Activated naive CD8-positive, alpha-beta T cell treated with anti-CD3 and anti-CD28 coated beads, Interleukin-2, amount 10 ng/mL, durations not matched to agents 7 days and 5 days (primary cell): ENCODE measurements around the gene PAQR6. TPM values are rescaled to one million over a fixed set of nuclear protein-coding genes. Genes with fewer than 3 reads are reported as not detected.

Experiments used
- ATAC-seq: fragments of 150-1000 bp; cut with Tn5 transposase; one replicate; pipeline ENCODE4 v1.10.0; 2021; ENCODE audit warnings: low read depth, moderate library complexity
- POLR2A ChIA-PET: fragments of 350-600 bp; sonication (Branson Sonifier 250); formaldehyde crosslinking; loops from one replicate; lab custom pipeline; 2021; ENCODE audit warnings: antibody characterized with exemption; lab: Charles Lee
- DNase-seq: peaks from one replicate; pipeline ENCODE4 v3.0.0; 2021
- H3K27ac Mint-ChIP-seq: one replicate; pipeline ENCODE4 v1.8.0; 2022; ENCODE audit warnings: mild to moderate bottlenecking, mixed read lengths
- H3K27me3 Mint-ChIP-seq: one replicate; pipeline ENCODE4 v1.8.0; 2022; ENCODE audit warnings: mild to moderate bottlenecking, moderate library complexity, mixed read lengths
- H3K36me3 Mint-ChIP-seq: one replicate; pipeline ENCODE4 v1.8.0; 2021; ENCODE audit warnings: mild to moderate bottlenecking, mixed read lengths
- H3K4me1 Mint-ChIP-seq: one replicate; pipeline ENCODE4 v1.8.0; 2021; ENCODE audit warnings: mixed read lengths
- H3K4me3 Mint-ChIP-seq: one replicate; pipeline ENCODE4 v1.8.0; 2022; ENCODE audit warnings: mild to moderate bottlenecking, moderate library complexity, mixed read lengths
- H3K9me3 Mint-ChIP-seq: one replicate; pipeline ENCODE4 v1.8.0; 2021; ENCODE audit warnings: mixed read lengths
- total RNA-seq, 2 experiments: library from RNA; stranded (reverse); gene quantifications; one replicate each; pipeline ENCODE4 v1.2.3, GENCODE V29; 2021

The PAQR6 gene
- total RNA-seq, 2 experiments from 2014 or later = 7.0 TPM

DNA sequence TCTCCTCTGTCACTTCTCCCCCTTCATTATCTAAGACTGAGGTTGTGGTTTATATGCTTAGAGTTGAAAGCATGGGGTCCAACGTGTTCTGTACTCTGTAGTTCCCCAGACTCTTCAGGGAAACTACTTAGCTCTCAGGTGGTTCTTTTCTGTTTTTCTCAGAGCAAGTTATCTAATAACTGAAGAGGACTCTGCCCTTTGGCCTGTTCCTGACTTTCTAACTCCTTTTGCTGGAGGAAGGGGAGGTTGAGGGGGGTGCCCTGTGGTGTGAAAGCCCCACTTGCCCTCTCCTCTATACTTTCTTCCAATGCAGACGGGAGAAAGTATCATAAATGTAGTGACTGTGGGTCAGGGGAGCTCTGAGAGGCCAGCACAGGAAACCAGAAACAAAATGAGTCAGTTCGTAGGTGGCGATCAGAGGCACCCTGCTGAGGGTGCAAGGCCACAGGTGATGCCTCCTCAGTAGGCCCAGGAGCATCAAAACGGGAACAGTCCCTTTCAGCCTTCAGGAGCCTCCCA, 49.0 kb downstream of the PAQR6 start:
- no peaks in the 10 kb centered on the region for H3K27me3 Mint-ChIP-seq
- peaks cover 32% of the 10 kb centered on the region for H3K36me3 Mint-ChIP-seq
- H3K4me1 Mint-ChIP-seq = peaks cover 49% of the 10 kb centered on the region
- peak overlapping the region; percentile 92 for H3K27ac Mint-ChIP-seq
- DNase-seq (peak; percentile 37), ATAC-seq (peak; percentile 65)
- POLR2A ChIA-PET = interaction anchor here (1.0 to 5.3 kb wide), 6 partner anchors 11 to 51 kb away, joined by 3 to 53 read pairs (median 9); partner anchors contain the start of gene PMF1
- peak overlapping the region; percentile 65 for H3K4me3 Mint-ChIP-seq
- H3K9me3 Mint-ChIP-seq = no peaks in the 10 kb centered on the region

DNA sequence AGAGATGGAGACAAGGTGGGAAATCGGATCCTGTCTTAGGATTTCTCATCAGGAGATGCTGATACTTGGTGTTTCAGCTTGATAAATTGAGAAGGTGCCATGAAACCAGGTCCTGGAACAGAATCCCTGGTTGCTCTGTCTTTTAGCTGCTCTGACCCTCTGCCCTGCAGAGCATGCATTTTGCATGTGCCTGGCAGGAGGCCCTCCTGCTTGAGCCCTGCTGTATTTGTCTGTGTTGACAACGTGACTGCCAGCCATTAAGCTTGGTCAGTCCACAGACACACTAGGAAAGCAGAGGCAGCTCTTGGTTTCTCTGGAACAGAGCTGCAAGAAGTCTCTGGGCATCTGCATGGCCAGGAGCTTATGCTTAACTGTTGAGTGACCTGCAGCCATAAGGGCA, 51.4 kb downstream of the PAQR6 start:
- peak overlapping the region; percentile 66 for H3K27ac Mint-ChIP-seq
- DNase-seq (peak; percentile 21), ATAC-seq (no peak)
- H3K36me3 Mint-ChIP-seq = peaks cover 34% of the 10 kb centered on the region
- H3K9me3 Mint-ChIP-seq = no peaks in the 10 kb centered on the region
- peak overlapping the region; percentile 91 for H3K4me3 Mint-ChIP-seq
- peaks cover 59% of the 10 kb centered on the region for H3K4me1 Mint-ChIP-seq
- POLR2A ChIA-PET = interaction anchor here (0.5 to 5.3 kb wide), 5 partner anchors 13 to 178 kb away, joined by 3 to 53 read pairs (median 6); partner anchors contain the start of gene PMF1
- H3K27me3 Mint-ChIP-seq = no peaks in the 10 kb centered on the region

DNA sequence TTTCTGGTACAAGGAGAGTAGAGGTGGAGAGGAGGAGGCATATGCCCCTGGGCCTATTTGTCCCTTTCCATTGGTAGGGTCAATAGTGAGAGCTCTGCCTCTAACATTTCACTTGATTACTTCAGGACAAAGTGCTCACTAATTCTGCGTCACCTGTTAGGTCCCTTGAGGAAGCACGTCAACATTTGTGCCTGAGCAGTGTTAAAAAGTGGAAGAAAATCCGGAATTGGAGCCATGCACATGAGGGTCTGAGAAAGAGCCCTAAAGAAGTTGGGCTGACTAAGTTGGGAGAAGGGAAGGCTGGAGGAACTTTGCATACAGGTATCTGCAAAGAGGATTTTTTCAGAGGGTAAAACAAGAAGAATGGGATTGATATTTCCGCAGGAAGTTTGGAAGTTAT, 52.0 kb downstream of the PAQR6 start:
- no peak for ATAC-seq
- Mint-ChIP-seq H3K36me3 (peaks cover 37% of the 10 kb centered on the region), H3K4me1 (peaks cover 59% of the 10 kb centered on the region), H3K9me3 (no peaks in the 10 kb centered on the region), H3K4me3 (peak overlapping the region; percentile 91), H3K27me3 (no peaks in the 10 kb centered on the region), H3K27ac (peak overlapping the region; percentile 57)
- POLR2A ChIA-PET = interaction anchor here (0.5 to 3.5 kb wide), 3 partner anchors 14 to 178 kb away, joined by 3 to 16 read pairs (median 3); no protein-coding TSS in a partner anchor
- peak; percentile 0 for DNase-seq

DNA sequence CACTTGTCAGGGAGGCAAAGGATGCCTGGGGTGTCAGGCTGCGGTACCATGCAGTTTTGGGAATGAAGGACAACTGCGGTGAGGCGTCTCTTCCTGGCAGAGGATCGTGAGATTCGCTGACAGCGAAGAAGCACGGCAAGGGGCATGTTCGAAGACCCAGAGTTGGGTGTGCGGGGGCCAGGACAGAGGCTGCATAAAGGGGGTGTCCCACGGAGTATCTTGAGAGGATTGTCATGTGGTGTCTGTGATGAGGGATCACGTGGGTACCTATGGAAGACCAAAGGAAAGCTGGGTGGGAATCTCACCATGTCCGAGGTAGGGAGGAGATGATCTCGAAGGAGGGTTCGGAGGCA, 53.6 kb downstream of the PAQR6 start:
- peak; percentile 2 for ATAC-seq
- DNase-seq = no peak
- peaks cover 3% of the 10 kb centered on the region for H3K9me3 Mint-ChIP-seq
- H3K36me3 Mint-ChIP-seq = peaks cover 25% of the 10 kb centered on the region
- no peaks in the 10 kb centered on the region for H3K27me3 Mint-ChIP-seq
- H3K4me3 Mint-ChIP-seq = peak overlapping the region; percentile 91
- H3K27ac Mint-ChIP-seq = peak overlapping the region; percentile 86
- POLR2A ChIA-PET = interaction anchor here (0.8 to 2.6 kb wide), 16 partner anchors 19 to 89 kb away, joined by 3 to 45 read pairs (median 4); partner anchors contain the start of genes PMF1, SEMA4A and SMG5
- peaks cover 47% of the 10 kb centered on the region for H3K4me1 Mint-ChIP-seq

DNA sequence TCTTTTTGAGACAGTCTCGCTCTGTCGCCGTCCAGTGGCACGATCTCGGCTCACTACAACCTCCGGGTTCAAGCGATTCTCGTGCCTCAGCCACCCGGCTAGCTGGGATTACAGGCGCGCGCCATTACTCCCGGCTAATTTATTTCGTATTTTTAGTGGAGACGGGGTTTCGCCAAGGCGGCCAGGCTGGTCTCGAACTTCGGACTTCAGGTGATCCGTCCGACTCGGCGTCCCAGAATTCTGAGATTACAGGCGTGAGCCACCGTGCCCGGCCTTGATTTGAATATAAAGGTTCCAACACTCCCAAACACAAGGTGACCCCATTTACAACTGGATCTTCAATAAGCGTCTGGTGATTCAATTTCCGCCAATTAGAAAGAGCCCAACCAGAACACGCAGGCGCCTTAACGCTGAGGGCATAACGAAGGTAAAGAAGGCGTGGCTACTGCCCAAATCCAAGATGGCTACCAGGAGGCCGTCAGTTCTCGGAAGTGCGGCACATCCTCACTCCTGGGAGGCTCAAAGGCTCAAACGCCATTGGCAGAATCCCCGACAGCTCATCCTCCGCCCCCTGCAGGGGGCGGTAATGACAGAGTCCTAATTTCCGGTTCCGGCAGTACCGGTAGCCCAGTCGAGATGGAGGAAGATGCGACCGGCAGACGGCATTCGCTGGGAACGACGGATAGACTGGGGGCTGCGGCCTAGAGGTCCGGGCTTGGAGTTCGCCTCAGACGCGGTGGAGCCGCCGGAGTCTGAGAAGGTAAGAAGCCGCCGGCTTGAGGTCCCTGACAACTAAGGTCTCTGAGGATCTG, 54.2 kb downstream of the PAQR6 start, which contains the start of gene SLC25A44:
TSS of gene SLC25A44 (plus strand) at position 617 of the 812 bp plus-strand sequence. CDS start 5,744 bp downstream, outside the sequence.
- Mint-ChIP-seq H3K36me3 (peaks cover 23% of the 10 kb centered on the region), H3K4me3 (peak within 1 kb of the TSS; percentile 91), H3K4me1 (peaks cover 42% of the 10 kb centered on the region), H3K9me3 (peaks cover 7% of the 10 kb centered on the region), H3K27ac (peak within 1 kb of the TSS; percentile 86), H3K27me3 (no peaks in the 10 kb centered on the region)
- DNase-seq = peak; percentile 94
- POLR2A ChIA-PET = interaction anchor here (0.5 to 2.6 kb wide), 19 partner anchors 11 to 89 kb away, joined by 3 to 45 read pairs (median 4); partner anchors contain the start of genes PMF1, SEMA4A and SMG5
- ATAC-seq = peak; percentile 97

Other genes with a start within 250 kb of the PAQR6 start
- gene SSR2, start 227.1 kb downstream of the PAQR6 start, total RNA-seq = 100 to 1,000 TPM; 204 to 205 TPM
- gene UBQLN4, start 194.3 kb downstream of the PAQR6 start, total RNA-seq = 10 to 100 TPM; 31.9 to 37.9 TPM
- 10 to 100 TPM; 50.9 to 52.6 TPM for gene LAMTOR2, start 193.3 kb downstream of the PAQR6 start, total RNA-seq
- gene RAB25, start 186.9 kb downstream of the PAQR6 start, total RNA-seq = under 1 TPM; 0.86 to 0.91 TPM
- gene MEX3A, start 165.6 kb downstream of the PAQR6 start, total RNA-seq = under 1 TPM; 0.09 to 0.11 TPM
- 10 to 100 TPM; 11.7 to 13.0 TPM for gene LMNA, start 133.3 kb downstream of the PAQR6 start, total RNA-seq
- 10 to 100 TPM in 1 of 2 experiments, 1 to 10 TPM in 1; 9.8 to 10.2 TPM for gene SEMA4A, start 94.5 kb downstream of the PAQR6 start, total RNA-seq
- gene SLC25A44, start 54.0 kb downstream of the PAQR6 start, total RNA-seq = 10 to 100 TPM; 30.9 to 35.3 TPM
- gene PMF1, start 35.0 kb downstream of the PAQR6 start, total RNA-seq = 10 to 100 TPM; 66.2 to 71.2 TPM
- gene BGLAP, start 5.9 kb downstream of the PAQR6 start, total RNA-seq = 1 to 10 TPM; 3.3 to 4.8 TPM
- 10 to 100 TPM; 72.3 to 76.4 TPM for gene SMG5, start 34.8 kb upstream of the PAQR6 start, total RNA-seq
- 10 to 100 TPM; 12.3 to 12.8 TPM for gene TMEM79, start 36.3 kb upstream of the PAQR6 start, total RNA-seq
- gene GLMP, start 47.6 kb upstream of the PAQR6 start, total RNA-seq = 10 to 100 TPM; 27.5 to 27.8 TPM
- not detected for gene VHLL, start 51.3 kb upstream of the PAQR6 start, total RNA-seq
- gene CCT3, start 90.2 kb upstream of the PAQR6 start, total RNA-seq = 100 to 1,000 TPM; 163 to 165 TPM
- not detected for gene TSACC, start 90.5 kb upstream of the PAQR6 start, total RNA-seq
- not detected for gene RHBG, start 121.2 kb upstream of the PAQR6 start, total RNA-seq